Stimulated activated CD8-positive, alpha-beta memory T cell treated with anti-CD3 and anti-CD28 coated beads, Interleukin-4, amount 100 ng/mL, for 1 hour (primary cell): Measurements from ENCODE around the gene DNAAF5.
"Not testable (repeated sequence)": the region's sequence is repeated elsewhere in the genome, so short reads cannot be mapped to it uniquely, and the experiment has no call there.

ENCODE experiments used
- DNase-seq, 2 donors: peaks; one replicate each; pipeline ENCODE4 v3.0.0-alpha.2; 2020; ENCODE audit warnings: low read depth in 2 of 2, low spot score in 1 of 2

Gene DNAAF5

GRCh38 chr7:780516-780915, 54.0 kb downstream of the DNAAF5 start:
- DNase-seq = no peak

- no peak for DNase-seq
Measured at GRCh38 chr7:781186-781849, 54.8 kb downstream of the DNAAF5 start.

DNA sequence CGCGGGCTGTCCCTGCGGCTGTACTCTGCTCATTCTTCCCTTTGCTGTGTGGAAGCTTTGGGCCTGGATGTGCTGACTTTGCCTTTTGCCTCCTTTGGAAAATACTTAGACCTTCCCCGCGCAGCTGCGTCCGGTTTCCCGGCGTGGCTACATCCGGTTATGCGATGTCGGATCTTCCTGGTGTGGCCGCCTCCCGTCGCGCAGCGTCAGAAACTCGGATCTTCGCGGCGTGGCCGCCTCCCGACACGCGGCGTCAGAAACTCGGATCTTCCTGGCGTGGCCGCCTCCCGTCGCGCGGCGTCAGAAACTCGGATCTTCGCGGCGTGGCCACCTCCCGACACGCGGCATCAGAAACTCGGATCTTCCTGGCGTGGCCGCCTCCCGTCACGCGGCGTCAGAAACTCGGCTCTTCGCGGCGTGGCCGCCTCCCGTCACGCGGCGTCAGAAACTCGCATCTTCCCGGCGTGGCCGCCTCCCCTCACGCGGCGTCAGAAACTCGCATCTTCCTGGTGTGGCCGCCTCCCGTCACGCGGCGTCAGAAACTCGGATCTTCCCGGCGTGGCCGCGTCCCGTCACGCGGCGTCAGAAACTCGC, 55.5 kb downstream of the DNAAF5 start:
- DNase-seq = no peak

DNA sequence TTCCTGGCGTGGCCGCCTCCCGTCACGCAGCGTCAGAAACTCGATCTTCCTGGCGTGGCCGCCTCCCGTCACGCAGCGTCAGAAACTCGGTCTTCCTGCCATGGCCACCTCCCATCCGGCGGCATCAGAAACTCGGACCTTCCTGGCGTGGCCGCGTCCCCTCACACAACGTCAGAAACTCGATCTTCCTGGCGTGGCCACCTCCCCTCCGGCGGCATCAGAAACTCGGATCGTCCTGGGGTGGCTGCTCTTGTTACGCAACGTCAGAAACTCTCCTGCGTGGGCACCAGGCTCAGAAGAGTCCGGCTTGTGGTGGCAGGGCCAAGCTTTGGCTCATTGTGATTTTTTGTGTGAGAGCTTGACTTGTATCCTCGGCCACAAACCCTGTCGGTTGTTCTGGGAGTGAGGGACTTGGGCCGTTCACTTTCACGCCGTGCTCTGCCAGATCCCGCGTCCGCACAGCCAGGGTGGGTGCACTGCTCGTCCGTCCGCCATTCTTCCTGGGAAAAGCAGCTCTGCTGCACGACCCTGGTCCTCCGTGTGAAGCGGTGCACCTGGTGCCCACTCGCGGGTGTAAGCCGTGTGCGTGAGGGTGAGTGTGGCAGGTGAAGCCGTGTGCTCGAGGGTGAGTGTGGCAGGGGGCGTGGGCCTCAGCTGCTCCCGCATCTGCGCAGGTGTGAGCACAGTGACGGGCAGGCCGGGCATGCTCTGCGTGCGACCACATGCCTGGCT, 56.4 kb downstream of the DNAAF5 start:
- no peak for DNase-seq

DNA sequence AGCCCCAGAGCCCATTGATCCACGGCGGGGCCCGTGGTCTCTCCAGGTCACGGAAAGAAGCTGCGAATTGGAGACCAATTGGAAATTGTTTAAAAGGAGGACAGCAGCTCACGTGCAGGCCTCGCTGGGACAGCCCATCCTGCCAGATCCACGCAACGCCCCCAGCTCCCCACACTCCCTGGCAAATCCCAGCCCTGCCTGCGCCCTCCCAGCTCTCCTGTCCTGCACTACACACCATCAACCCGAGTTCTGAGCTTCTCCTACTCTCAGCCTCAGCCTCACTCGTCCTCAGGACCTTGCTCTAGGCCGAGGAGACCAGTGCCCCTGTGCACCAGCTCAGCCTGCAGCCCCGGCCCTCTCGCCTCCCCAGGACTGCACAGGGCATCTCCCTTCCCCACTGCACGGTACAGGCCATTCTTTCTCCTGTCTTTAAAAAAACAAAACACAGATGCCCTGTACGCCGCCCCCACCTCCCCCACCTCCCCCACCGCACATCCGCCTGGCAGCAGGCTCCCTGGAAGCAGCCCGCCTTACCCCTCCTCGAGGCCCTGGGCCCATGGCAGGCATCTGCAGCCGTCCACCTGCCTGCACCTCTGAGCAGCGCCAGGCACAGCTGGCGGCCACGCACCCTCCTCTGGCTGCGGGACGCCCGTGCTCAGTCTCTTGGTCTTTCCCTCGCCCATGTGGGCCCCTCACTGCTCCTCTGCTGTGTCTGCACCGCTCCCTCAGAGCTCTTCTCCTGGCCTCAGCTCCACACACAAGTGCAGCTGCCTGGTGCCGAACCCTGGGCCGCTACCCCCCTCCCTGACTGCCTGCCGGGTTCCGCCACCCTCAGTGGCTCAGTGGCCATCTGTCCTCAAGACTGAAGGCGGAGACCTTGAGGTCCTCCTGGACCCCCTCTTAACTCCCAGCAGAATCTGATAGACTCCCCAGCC, 57.3 kb downstream of the DNAAF5 start:
- DNase-seq = no peak

GRCh38 chr7:784971-785370, 58.5 kb downstream of the DNAAF5 start:
- no peak for DNase-seq

- DNase-seq = no peak
Measured at GRCh38 chr7:785416-785815, 58.9 kb downstream of the DNAAF5 start.

DNA sequence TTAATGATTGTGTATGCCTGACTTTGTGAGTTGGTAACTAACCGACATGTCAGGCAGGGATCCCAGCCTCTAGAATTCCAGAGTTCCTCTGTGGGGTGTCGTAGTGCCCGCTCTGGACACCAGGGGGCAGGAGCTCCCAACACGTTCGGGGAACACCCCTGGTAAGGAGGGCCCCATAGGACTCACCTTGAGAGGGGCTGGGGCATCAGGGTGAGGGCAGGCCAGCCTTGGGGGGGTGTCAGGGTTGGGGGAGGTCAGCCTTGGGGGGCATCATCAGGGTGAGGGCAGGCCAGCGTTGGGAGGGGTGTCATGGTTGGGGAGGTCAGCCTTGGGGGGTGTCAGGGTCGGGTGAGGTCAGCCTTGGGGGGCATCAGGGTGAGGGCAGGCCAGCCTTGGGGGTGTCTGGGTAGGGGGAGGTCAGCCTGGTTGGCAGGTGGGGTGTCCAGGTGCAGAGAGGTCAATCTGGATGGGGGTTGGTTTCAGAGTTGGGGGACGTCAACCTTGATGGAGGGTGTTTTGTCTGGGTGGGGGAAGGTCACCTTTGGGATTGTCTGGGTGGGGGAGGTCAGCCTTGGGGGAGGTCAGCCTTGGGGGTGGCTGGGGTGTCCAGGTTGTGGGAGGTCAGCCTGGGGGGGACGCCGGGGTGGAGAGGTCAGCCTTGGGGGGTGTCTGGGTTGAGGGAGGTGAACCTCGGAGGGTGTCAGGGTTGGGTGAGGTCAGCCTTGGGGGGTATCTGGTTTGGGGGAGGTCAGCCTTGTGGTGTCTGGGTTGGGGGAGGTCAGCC, 60.2 kb downstream of the DNAAF5 start:
- DNase-seq = peak; percentile 36 to 57

DNA sequence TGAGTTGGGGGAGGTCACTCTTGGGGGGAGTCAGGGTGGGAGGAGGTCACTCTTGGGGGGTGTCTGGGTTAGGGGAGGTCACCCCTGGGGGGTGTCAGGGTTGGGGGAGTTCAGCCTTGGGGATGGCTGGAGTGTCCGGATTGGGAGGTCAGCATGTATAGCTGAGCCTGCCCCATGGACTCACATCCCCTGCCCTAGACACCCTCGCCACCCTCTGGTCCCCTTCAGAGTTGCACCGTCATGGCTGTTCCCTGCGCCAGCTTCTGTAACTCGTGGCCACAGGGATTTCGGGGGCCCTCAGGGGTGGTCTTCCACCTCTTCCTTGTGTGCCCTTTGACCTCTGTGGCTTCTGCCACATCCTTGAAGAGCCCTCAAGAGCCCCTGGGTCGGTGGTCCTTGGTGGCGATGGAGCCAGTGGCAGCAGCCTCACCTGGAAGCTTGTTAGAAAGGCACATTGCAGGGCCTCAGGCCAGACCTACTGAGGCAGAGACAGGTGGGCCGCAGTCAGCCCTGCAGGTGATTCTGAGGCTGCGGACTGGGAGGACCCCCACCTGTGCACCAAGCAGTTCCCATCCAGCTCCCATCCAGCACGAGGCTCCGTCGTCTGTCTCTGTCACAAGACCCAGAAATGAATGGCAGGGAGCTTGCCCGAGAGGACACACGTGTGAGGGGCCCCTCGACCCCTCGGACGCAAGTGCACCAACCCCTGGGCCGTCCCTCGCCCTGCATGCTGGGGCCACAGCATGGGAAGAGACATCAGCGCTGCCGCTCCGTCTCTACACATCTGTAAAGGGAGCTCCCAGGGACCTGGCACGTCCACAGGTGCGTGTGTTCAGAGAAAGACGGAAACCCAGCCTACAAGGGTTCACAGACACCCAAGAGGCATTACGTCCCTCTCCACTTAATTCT, 61.1 kb downstream of the DNAAF5 start:
- DNase-seq = no peak

DNA sequence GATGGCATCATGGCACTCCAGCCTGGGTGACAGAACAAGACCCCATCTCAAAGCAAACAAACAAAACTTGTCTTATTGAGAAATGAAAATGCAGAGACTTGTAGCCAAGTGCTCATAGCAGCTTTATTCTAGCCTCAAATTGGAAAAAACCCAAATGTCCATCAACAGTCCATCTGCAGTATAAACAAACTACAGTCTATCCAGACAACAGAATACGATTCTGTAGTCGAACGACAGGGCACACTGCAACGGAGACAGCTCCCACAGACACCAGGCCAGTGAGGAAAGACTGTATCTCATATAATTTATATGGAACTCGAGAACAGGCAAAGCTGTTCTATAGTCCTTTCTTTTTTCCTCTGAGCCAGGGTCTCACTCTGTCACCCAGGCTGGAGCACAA, 65.0 kb downstream of the DNAAF5 start:
- DNase-seq = no peak

GRCh38 chr7:794207-794606, 67.7 kb downstream of the DNAAF5 start:
- DNase-seq = no peak

DNA sequence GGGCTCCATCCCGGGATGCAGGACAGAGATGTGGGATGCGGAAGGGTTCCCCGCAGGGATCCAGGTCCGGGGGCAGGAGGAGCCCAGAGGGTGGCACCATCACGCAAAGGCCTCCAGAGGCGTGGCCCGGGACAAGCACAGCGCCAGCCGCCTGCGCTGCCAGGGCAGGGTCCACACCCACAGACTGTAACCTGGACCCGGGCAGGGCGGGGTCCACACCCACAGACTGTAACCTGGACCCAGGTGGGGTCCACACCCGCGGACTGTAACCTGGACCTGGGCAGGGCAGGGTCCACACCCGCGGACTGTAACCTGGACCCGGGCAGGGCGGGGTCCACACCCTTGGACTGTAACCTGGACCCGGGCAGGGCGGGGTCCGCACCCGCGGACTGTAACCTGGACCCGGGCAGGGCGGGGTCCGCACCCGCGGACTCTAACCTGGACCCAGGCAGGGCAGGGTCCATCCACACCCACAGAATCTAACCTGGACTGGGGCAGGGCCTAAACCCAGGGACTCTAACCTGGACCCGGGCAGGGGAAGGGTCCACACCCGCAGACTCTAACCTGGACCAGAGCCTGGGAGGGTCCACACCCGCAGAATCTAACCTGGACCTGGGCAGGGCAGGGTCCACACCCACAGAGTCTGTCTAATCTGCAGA, 68.3 kb downstream of the DNAAF5 start:
- no peak for DNase-seq

DNA sequence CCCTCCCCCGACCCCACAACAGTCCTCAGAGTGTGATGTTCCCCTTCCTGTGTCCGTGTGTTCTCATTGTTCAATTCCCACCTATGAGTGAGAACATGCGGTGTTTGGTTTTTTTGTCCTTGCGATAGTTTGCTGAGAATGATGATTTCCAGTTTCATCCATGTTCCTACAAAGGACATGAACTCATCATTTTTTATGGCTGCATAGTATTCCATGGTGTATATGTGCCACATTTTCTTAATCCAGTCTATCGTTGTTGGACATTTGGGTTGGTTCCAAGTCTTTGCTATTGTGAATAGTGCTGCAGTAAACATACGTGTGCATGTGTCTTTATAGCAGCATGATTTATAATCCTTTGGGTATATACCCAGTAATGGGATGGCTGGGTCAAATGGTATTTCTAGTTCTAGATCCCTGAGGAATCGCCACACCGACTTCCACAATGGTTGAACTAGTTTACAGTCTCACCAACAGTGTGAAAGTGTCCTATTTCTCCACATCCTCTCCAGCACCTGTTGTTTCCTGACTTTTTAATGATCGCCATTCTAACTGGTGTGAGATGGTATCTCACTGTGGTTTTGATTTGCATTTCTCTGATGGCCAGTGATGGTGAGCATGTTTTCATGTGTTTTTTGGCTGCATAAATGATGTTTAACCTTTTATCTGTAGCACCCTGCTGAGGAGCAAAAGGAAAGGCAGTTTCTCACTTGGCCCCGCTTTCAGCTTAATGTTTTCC, 70.1 kb downstream of the DNAAF5 start:
- DNase-seq = not testable (repeated sequence)

- no peak for DNase-seq
Measured at GRCh38 chr7:798921-799470, 72.5 kb downstream of the DNAAF5 start.

- DNase-seq = no peak
Measured at GRCh38 chr7:800692-801091, 74.2 kb downstream of the DNAAF5 start.

DNA sequence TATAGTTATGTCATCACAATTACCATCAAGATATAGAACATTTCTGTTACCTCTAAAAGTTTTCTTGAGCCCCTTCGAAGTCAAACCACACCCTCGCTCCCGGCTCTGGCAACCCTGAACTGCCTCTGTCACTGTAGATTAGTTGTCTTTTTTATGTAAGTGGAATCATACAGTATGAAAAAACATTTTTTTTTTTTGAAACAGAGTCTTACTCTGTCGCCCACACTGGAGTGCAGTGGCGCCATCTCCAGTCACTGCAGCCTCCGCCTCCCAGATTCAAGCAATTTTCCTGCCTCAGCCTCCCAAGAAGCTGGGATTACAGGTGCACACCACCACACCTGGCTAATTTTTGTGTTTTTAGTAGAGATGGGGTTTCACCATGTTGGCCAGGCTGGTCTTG, 74.9 kb downstream of the DNAAF5 start:
- not testable (repeated sequence) for DNase-seq

DNA sequence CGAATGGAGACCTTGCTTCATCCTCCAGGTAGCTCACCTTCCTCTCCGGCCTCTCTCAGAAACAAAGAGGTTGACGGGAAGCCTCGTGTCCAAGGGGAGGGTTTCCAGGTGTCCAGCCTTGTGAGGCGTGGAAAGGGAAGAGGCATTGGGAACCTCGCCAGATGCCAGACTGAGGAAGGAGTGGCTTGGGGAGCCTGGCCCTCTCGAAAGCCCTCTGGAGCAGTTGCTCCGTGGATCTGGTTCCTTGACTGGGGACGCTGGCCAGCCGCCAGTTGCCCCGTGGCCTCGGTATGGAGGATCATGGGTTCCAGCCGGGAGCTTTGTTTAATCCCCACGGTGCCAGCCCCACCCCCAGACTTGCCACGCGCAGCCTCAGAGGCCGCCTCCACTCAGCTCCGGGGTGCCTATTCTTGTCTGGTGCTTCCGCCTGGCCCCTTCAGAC, 75.5 kb downstream of the DNAAF5 start:
- DNase-seq = no peak
